Liver (tissue), 9 donors: Measurements from ENCODE around the gene AQP10. TPM values are rescaled to one million over a fixed set of nuclear protein-coding genes. Genes with fewer than 3 reads are reported as not detected.
A peak's percentile ranks its signal among the peaks of the same experiment; 100 is the strongest.

Experiments used
- DNase-seq: peaks from one replicate; pipeline ENCODE4 v3.0.0-alpha.2; 2017; ENCODE audit warnings: low spot score
- H3K27ac ChIP-seq, 2 donors: one replicate each; pipeline ENCODE4 v1.7.0; 2013; ENCODE audit warnings: inconsistent platforms in 2 of 2, low read length in 2 of 2, control low read depth in 1 of 2, low read depth in 1 of 2, mild to moderate bottlenecking in 1 of 2
- H3K27me3 ChIP-seq, 4 donors: one replicate each; pipeline versions ENCODE4 v1.6.1 to v1.7.0; 2013; ENCODE audit warnings: low read length in 3 of 4, inconsistent platforms in 1 of 4, mild to moderate bottlenecking in 1 of 4, moderate library complexity in 1 of 4; ENCODE audit not compliant: control insufficient read depth in 4 of 4, insufficient read depth in 4 of 4
- H3K36me3 ChIP-seq, 4 donors: one replicate each; pipeline versions ENCODE4 v1.6.1 to v1.7.0; 2013; ENCODE audit warnings: low read length in 3 of 4, mild to moderate bottlenecking in 3 of 4, low read depth in 1 of 4, moderate library complexity in 1 of 4; ENCODE audit not compliant: control insufficient read depth in 4 of 4, insufficient read depth in 3 of 4
- H3K4me1 ChIP-seq, 4 donors: one replicate each; pipeline versions ENCODE4 v1.6.1 to v1.7.0; 2013; ENCODE audit warnings: low read length in 3 of 4, mild to moderate bottlenecking in 3 of 4, moderate library complexity in 1 of 4; ENCODE audit not compliant: control insufficient read depth in 4 of 4, insufficient read depth in 4 of 4
- H3K4me3 ChIP-seq, 3 donors: one replicate each; pipeline versions ENCODE4 v1.6.1 to v1.7.0; 2013; ENCODE audit warnings: low read length in 3 of 3, control low read depth in 1 of 3, low read depth in 1 of 3, mild to moderate bottlenecking in 1 of 3
- H3K9ac ChIP-seq, 2 donors: one replicate each; pipeline ENCODE4 v1.7.0; 2013; ENCODE audit warnings: low read length in 2 of 2, mild to moderate bottlenecking in 2 of 2, moderate library complexity in 2 of 2, control low read depth in 1 of 2, low read depth in 1 of 2
- H3K9me3 ChIP-seq, 4 donors: one replicate each; pipeline versions ENCODE4 v1.6.1 to v1.7.0; 2013; ENCODE audit warnings: low read length in 3 of 4; ENCODE audit not compliant: control insufficient read depth in 4 of 4
- CTCF ChIP-seq: fragments of 150-350 bp; IDR thresholded peaks from 2 replicates; pipeline ENCODE4 v1.5.1; 2017; ENCODE audit warnings: improper control_type of control experiment, low read depth, low read length; ENCODE audit not compliant: missing input control
- EGR1 ChIP-seq, 2 donors: IDR thresholded peaks; 2 replicates each; pipeline ENCODE4 v1.6.1; 2016 to 2018; ENCODE audit warnings: antibody characterized with exemption in 2 of 2, low read depth in 2 of 2
- FOXA1 ChIP-seq: IDR thresholded peaks from 2 replicates; pipeline ENCODE4 v1.6.1; 2016; ENCODE audit warnings: antibody characterized with exemption
- FOXA2 ChIP-seq: IDR thresholded peaks from 2 replicates; pipeline ENCODE4 v1.6.1; 2016; ENCODE audit warnings: antibody characterized with exemption
- GABPA ChIP-seq, 2 donors: IDR thresholded peaks in 1 of 2; conservative IDR thresholded peaks in 1 of 2; 2 replicates each; pipeline ENCODE4 v1.6.1; 2016; ENCODE audit warnings: antibody characterized with exemption in 2 of 2, mild to moderate bottlenecking in 1 of 2, moderate library complexity in 1 of 2
- HNF4A ChIP-seq, 2 donors: conservative IDR thresholded peaks; 2 replicates each; pipeline ENCODE4 v1.6.1; 2016; ENCODE audit warnings: antibody characterized with exemption in 2 of 2, mild to moderate bottlenecking in 2 of 2
- HNF4G ChIP-seq: IDR thresholded peaks from 2 replicates; pipeline ENCODE4 v1.6.1; 2016; ENCODE audit warnings: antibody characterized with exemption
- JUND ChIP-seq, 2 donors: IDR thresholded peaks; 2 replicates each; pipeline ENCODE4 v1.6.1; 2016; ENCODE audit warnings: antibody characterized with exemption in 2 of 2
- NR2F2 ChIP-seq: IDR thresholded peaks from 2 replicates; pipeline ENCODE4 v1.6.1; 2016; ENCODE audit warnings: antibody characterized with exemption
- RAD21 ChIP-seq, 2 donors: IDR thresholded peaks; 2 replicates each; pipeline ENCODE4 v1.6.1; 2016; ENCODE audit warnings: antibody characterized with exemption in 2 of 2, mild to moderate bottlenecking in 2 of 2
- REST ChIP-seq: IDR thresholded peaks from 2 replicates; pipeline ENCODE4 v1.6.1; 2016; ENCODE audit warnings: antibody characterized with exemption, mild to moderate bottlenecking
- RXRA ChIP-seq, 2 donors: IDR thresholded peaks; 2 replicates each; pipeline ENCODE4 v1.6.1; 2017 to 2018; ENCODE audit warnings: antibody characterized with exemption in 2 of 2, mild to moderate bottlenecking in 1 of 2
- SP1 ChIP-seq: IDR thresholded peaks from 2 replicates; pipeline ENCODE4 v1.6.1; 2018; ENCODE audit warnings: antibody characterized with exemption, mild to moderate bottlenecking
- TAF1 ChIP-seq: conservative IDR thresholded peaks from 2 replicates; pipeline ENCODE4 v1.6.1; 2016; ENCODE audit warnings: antibody characterized with exemption, mild to moderate bottlenecking
- YY1 ChIP-seq: IDR thresholded peaks from 2 replicates; pipeline ENCODE4 v1.6.1; 2016; ENCODE audit warnings: antibody characterized with exemption, mild to moderate bottlenecking
- WGBS: extraction: QIAGEN DNeasy Blood & Tissue Kit; methylation state at CpG from one replicate; pipeline ENCODE4 v1.1.7; 2013; 5-methylcytosine and 5-hydroxymethylcytosine counted together
- polyA plus RNA-seq, 2 donors: library from polyadenylated mRNA; stranded (reverse) in 1 of 2; unstranded in 1 of 2; fragments of 200-250 nt in 1 of 2; fragments of >200 nt in 1 of 2; fragmentation: Nextera tagmentation in 1 of 2; extraction: Ambion mirVana in 1 of 2; gene quantifications; one replicate each; pipeline versions ENCODE4 v1.2.1 to v1.2.3, GENCODE V29; 2013 to 2015
- total RNA-seq, 2 donors: library from RNA; depleted of rRNA; stranded (reverse); fragments of >200 nt; gene quantifications; one replicate each; pipeline ENCODE4 v1.2.3, GENCODE V29; 2014
- TF ChIP-seq, protein P1 (sequence below): IDR thresholded peaks from 2 replicates; pipeline ENCODE4 v1.6.1; 2016; ENCODE audit warnings: antibody characterized with exemption
- TF ChIP-seq, protein P2 (sequence below): IDR thresholded peaks from 2 replicates; pipeline ENCODE4 v1.6.1; 2016; ENCODE audit warnings: antibody characterized with exemption
- TF ChIP-seq, protein P3 (sequence below): IDR thresholded peaks from 2 replicates; pipeline ENCODE4 v1.6.1; 2016; ENCODE audit warnings: antibody characterized with exemption
- donor health status: healthy.
- donor health status: healthy.
- donor health status: healthy.
- donor health status: healthy.
- donor health status: healthy.

Gene AQP10
- total and polyA plus RNA-seq, 4 donors, result 0.14 TPM; not detected in 3

DNA sequence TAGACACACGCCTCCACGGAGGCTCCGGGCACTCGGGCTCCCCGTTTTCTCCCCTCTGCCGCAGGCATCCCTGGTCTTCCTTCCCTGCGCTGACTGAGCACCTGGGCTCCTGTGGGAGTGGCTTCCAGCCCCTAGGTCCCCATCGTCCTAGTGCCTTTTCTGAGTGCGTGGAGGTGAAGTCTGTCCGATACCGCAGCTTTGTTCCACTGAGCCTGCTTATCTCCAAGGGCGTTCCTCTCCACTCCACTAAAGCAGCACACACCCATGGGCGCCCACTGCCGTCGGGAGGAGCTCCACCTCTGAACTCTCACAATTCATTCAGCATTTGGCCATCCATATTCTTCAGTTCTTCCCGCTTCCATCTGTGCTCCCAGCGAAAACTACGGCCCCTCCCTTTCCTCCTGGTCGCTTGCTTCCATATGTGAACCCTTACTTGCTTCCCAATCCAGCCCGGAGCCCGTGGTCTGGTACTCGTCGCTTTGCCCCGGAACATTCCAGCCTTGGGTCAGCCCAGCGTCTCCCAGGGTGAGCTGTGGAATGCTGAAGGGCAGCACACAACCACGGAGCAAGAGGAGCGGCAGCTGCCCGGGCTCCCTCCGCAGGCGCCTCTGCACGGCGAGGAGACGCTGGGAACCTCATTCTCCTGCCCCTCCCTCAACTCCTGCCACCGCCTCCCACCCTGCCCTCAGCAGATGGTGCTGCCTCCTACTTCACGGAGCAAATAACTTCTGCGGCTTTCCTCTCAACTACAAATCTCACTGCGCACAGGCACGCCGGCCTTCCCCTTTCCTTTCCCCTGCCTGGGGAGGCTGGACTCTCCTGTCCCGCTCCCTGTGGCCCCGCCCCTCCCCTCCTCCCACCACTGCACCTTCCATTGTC lies 31.9 kb downstream of the AQP10 start:
- peak; percentile 66 for DNase-seq
- WGBS, result 5% methylated on average over 41 of the region's 41 CpGs
- Histone ChIP-seq H3K9ac (peak overlapping the region in 1 of 2 donors; percentile 58), H3K27me3 (no peaks in the 10 kb centered on the region), H3K4me3 (peak overlapping the region in 2 of 3 donors; percentile 15 to 25), H3K4me1 (peaks cover 10 to 25% (median 19%) of the 10 kb centered on the region in 4 donors), H3K27ac (peak overlapping the region in 1 of 2 donors; percentile 36), H3K36me3 (no peaks in the 10 kb centered on the region), H3K9me3 (no peaks in the 10 kb centered on the region)
- no peak for TF ChIP-seq JUND (IDR thresholded peaks at IDR 0.05)
- TF ChIP-seq, protein P1, sequence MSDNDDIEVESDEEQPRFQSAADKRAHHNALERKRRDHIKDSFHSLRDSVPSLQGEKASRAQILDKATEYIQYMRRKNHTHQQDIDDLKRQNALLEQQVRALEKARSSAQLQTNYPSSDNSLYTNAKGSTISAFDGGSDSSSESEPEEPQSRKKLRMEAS, result no peak
- no peak for TF ChIP-seq CTCF
- TF ChIP-seq HNF4G, result no peak
- TF ChIP-seq, protein P2, sequence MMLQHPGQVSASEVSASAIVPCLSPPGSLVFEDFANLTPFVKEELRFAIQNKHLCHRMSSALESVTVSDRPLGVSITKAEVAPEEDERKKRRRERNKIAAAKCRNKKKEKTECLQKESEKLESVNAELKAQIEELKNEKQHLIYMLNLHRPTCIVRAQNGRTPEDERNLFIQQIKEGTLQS, result no peak
- TF ChIP-seq NR2F2, result no peak
- no peak for TF ChIP-seq EGR1 (IDR thresholded peaks at IDR 0.05; ENCODE audit: low read depth in 2 of 2)
- TF ChIP-seq RXRA (IDR thresholded peaks at IDR 0.05), result peak in 1 of 2 donors; percentile 20
- no peak for TF ChIP-seq HNF4A (conservative IDR thresholded peaks at IDR 0.05)
- TF ChIP-seq FOXA1, result no peak
- no peak for TF ChIP-seq SP1
- TF ChIP-seq TAF1, result no peak
- peak; percentile 8 for TF ChIP-seq YY1
- TF ChIP-seq, protein P3, sequence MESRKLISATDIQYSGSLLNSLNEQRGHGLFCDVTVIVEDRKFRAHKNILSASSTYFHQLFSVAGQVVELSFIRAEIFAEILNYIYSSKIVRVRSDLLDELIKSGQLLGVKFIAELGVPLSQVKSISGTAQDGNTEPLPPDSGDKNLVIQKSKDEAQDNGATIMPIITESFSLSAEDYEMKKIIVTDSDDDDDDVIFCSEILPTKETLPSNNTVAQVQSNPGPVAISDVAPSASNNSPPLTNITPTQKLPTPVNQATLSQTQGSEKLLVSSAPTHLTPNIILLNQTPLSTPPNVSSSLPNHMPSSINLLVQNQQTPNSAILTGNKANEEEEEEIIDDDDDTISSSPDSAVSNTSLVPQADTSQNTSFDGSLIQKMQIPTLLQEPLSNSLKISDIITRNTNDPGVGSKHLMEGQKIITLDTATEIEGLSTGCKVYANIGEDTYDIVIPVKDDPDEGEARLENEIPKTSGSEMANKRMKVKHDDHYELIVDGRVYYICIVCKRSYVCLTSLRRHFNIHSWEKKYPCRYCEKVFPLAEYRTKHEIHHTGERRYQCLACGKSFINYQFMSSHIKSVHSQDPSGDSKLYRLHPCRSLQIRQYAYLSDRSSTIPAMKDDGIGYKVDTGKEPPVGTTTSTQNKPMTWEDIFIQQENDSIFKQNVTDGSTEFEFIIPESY, result no peak
- no peak for TF ChIP-seq FOXA2

DNA sequence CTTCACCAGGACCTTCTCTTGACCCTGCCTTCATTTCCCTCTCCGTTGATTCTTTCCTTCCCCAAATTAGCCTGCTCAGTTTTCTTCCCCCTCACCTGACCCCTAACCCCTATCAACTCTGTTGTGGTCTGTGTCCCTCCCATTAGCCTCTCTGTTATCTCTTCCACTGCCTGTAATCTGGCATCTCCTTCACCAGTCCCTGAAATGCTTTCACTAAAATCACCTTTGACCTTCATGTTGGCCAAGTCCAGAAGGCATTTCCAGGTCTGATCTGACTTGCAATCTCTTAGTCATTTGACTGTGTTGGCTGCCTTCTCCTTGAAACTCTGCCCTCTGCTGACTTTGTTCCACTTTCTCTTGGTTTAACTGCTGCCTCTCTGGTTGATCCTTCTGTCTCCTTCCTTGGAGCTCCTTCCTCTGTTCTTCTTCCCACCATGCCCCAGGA lies 32.6 kb downstream of the AQP10 start:
- no peak for DNase-seq
- no peaks in the 10 kb centered on the region for H3K9me3 ChIP-seq

More for the DNA sequence above, 32.6 kb downstream of the AQP10 start:
- H3K36me3 ChIP-seq, result no peaks in the 10 kb centered on the region
- H3K27ac ChIP-seq, result peak overlapping the region in 1 of 2 donors; percentile 36
- H3K4me1 ChIP-seq, result peaks cover 10 to 25% (median 19%) of the 10 kb centered on the region in 4 donors
- H3K27me3 ChIP-seq, result no peaks in the 10 kb centered on the region
- peak; percentile 80 to 88 for TF ChIP-seq HNF4A (conservative IDR thresholded peaks at IDR 0.05)
- peak; percentile 45 for TF ChIP-seq REST
- TF ChIP-seq SP1, result peak; percentile 63
- peak; percentile 60 to 68 for TF ChIP-seq RAD21 (IDR thresholded peaks at IDR 0.05)
- TF ChIP-seq, protein P2, result no peak
- no peak for TF ChIP-seq HNF4G
- TF ChIP-seq YY1, result peak; percentile 56
- no peak for TF ChIP-seq FOXA2
- TF ChIP-seq, protein P1, result peak; percentile 55
- peak; percentile 11 for TF ChIP-seq FOXA1
- TF ChIP-seq EGR1 (IDR thresholded peaks at IDR 0.05; ENCODE audit: low read depth in 2 of 2), result no peak
- peak; percentile 96 for TF ChIP-seq NR2F2
- TF ChIP-seq RXRA (IDR thresholded peaks at IDR 0.05), result peak; percentile 68 to 87
- peak in 1 of 2 donors; percentile 32 for TF ChIP-seq GABPA (IDR thresholded peaks at IDR 0.05 in 1 of 2, conservative IDR thresholded peaks at IDR 0.05 in 1 of 2)
- peak in 1 of 2 donors; percentile 77 for TF ChIP-seq JUND (IDR thresholded peaks at IDR 0.05)
- no peak for TF ChIP-seq TAF1
- 5% methylated on average over 1 of the region's 1 CpG for WGBS
- H3K4me3 ChIP-seq, result no peak overlapping the region
- H3K9ac ChIP-seq, result no peak overlapping the region
